Measurements from ENCODE around the gene NRP2.

DNA sequence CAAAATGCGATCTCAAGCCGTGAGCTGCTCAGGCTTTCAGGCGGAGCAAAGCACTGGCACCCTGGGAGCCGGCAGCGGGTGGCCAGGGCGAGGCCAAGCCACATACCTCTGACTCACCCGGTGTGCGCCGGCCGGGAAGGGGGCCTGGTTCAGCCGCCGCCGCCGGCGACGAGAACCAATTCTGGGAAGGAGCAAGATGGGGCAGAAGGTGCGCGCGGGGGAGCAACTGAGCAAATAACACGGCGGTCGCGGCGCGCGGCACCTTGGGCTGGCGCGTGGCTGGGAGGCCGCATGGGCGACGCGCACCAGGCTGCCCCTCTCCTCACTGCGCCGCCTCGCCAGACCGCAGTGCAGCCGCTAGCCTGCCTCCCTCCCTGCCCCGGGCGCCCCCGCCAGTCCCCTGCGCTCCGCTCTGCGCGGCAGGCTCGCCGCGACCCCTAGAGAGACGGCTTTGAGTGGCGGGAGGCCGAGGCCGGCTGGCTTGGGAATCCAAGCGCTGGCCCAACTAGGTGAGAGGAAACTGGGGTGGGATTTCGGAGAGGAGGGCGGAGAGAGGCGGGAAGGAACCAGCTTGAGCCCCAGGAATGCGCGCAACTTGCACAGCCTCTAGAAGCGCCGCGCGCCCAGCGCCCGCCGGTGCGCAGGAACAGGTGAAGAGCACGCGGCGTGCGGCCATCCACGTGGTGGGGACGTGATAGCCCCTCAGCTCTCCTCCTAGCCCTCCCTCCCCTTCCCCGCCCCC is 3.2 kb downstream of the NRP2 start:
- TF ChIP-seq, protein P1, sequence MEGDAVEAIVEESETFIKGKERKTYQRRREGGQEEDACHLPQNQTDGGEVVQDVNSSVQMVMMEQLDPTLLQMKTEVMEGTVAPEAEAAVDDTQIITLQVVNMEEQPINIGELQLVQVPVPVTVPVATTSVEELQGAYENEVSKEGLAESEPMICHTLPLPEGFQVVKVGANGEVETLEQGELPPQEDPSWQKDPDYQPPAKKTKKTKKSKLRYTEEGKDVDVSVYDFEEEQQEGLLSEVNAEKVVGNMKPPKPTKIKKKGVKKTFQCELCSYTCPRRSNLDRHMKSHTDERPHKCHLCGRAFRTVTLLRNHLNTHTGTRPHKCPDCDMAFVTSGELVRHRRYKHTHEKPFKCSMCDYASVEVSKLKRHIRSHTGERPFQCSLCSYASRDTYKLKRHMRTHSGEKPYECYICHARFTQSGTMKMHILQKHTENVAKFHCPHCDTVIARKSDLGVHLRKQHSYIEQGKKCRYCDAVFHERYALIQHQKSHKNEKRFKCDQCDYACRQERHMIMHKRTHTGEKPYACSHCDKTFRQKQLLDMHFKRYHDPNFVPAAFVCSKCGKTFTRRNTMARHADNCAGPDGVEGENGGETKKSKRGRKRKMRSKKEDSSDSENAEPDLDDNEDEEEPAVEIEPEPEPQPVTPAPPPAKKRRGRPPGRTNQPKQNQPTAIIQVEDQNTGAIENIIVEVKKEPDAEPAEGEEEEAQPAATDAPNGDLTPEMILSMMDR (IDR thresholded peaks at IDR 0.05): no peak
- no peak for TF ChIP-seq POLR2A (IDR thresholded peaks at IDR 0.05)

Data from Peyer's patch (tissue), 4 donors.